H1 (cell line): ENCODE measurements around the gene GUCA1A.

Experiments used
- EZH2 ChIP-seq: fragments of 200-600 bp; sonication (generic); IDR thresholded peaks from 2 replicates; pipeline ENCODE4 v1.7.1; 2012; ENCODE audit warnings: low read depth, mild to moderate bottlenecking, moderate library complexity, low read length, inconsistent platforms; ENCODE audit not compliant: severe bottlenecking
- POLR2A ChIP-seq, 2 experiments: IDR thresholded peaks; 1 replicate in 1 of 2; 2 replicates in 1 of 2; pipeline ENCODE4 v1.6.1; 2011; ENCODE audit warnings: low read depth in 2 of 2, low read length in 2 of 2, mild to moderate bottlenecking in 2 of 2; ENCODE audit errors: control extremely low read depth in 1 of 2
- POLR2AphosphoS5 ChIP-seq: IDR thresholded peaks from 2 replicates; pipeline ENCODE4 v1.6.1; 2011; ENCODE audit warnings: low read depth, low read length
- SP1 ChIP-seq: IDR thresholded peaks from 2 replicates; pipeline ENCODE4 v1.6.1; 2011; ENCODE audit warnings: low read depth, low read length
- ZNF274 ChIP-seq: IDR thresholded peaks from 2 replicates; pipeline ENCODE4 v1.7.0; 2012; ENCODE audit warnings: low read length, borderline replicate concordance; ENCODE audit errors: extremely low read depth
- TF ChIP-seq, protein P1 (sequence below), 3 experiments: IDR thresholded peaks; 1 replicate in 2 of 3; 2 replicates in 1 of 3; pipeline versions ENCODE4 v1.5.1 to v1.6.1; 2011; ENCODE audit warnings: low read length in 3 of 3, mild to moderate bottlenecking in 3 of 3, inconsistent platforms in 2 of 3, low read depth in 1 of 3, moderate library complexity in 1 of 3; ENCODE audit not compliant: insufficient read depth in 1 of 3; ENCODE audit errors: control extremely low read depth in 1 of 3

DNA sequence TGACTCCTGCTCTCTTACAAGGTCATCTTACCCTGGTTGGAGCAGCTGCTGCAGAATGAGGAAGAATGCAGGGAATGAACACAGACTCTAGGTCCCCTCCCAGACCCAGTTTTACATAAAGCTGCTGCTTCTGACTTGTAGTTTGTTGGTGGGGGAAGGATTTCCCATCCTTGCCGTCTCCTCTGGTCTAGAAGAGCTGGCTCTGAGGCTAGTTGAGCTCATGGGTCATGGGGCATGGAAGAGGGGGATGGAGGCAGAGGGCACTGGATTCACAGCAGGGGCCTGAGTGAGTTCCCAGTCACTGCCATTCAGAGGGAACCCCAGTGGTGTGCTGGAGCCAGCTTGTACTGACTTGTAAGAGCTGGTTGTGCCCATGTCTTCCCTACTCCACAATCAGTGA, 9.2 kb upstream of the GUCA1A start:
- no peak for TF ChIP-seq SP1
- TF ChIP-seq, protein P1, sequence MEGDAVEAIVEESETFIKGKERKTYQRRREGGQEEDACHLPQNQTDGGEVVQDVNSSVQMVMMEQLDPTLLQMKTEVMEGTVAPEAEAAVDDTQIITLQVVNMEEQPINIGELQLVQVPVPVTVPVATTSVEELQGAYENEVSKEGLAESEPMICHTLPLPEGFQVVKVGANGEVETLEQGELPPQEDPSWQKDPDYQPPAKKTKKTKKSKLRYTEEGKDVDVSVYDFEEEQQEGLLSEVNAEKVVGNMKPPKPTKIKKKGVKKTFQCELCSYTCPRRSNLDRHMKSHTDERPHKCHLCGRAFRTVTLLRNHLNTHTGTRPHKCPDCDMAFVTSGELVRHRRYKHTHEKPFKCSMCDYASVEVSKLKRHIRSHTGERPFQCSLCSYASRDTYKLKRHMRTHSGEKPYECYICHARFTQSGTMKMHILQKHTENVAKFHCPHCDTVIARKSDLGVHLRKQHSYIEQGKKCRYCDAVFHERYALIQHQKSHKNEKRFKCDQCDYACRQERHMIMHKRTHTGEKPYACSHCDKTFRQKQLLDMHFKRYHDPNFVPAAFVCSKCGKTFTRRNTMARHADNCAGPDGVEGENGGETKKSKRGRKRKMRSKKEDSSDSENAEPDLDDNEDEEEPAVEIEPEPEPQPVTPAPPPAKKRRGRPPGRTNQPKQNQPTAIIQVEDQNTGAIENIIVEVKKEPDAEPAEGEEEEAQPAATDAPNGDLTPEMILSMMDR (IDR thresholded peaks at IDR 0.05; ENCODE audit: control extremely low read depth in 1 of 3, insufficient read depth in 1 of 3, low read depth in 1 of 3, low read length in 3 of 3) = no peak
- no peak for TF ChIP-seq POLR2A (IDR thresholded peaks at IDR 0.05; ENCODE audit: control extremely low read depth in 1 of 2, low read depth in 2 of 2, low read length in 2 of 2)
- no peak for TF ChIP-seq EZH2
- no peak for TF ChIP-seq ZNF274
- TF ChIP-seq POLR2AphosphoS5 = no peak
